ENCODE data around the gene ZBTB40. TPM values are rescaled to one million over a fixed set of nuclear protein-coding genes. Genes with fewer than 3 reads are reported as not detected.

ZBTB40 gene
- total and polyA plus RNA-seq, 5 donors = 5.3 to 17.7 (median 13.3) TPM

- no peaks in the 10 kb centered on the region for H3K27me3 ChIP-seq (ENCODE audit: control insufficient read depth, insufficient read depth)
- H3K9me3 ChIP-seq (ENCODE audit: control insufficient read depth, low read length) = no peaks in the 10 kb centered on the region
- no peaks in the 10 kb centered on the region for H3K4me1 ChIP-seq (ENCODE audit: control insufficient read depth, insufficient read depth, low read length)
- no peak overlapping the region for H3K27ac ChIP-seq (ENCODE audit: low read length)
- H3K4me3 ChIP-seq (ENCODE audit: low read length) = no peak overlapping the region
- ATAC-seq (no peak), DNase-seq (no peak)
- intact Hi-C loops (cut with DNase I) = no loop called here
- 96% methylated on average over 8 of the region's 8 CpGs for WGBS
Measured at GRCh38 chr1:22506130-22506692, 54.6 kb downstream of the ZBTB40 start.

- no peaks in the 10 kb centered on the region for H3K9me3 ChIP-seq (ENCODE audit: control insufficient read depth, low read length)
- no peaks in the 10 kb centered on the region for H3K27me3 ChIP-seq (ENCODE audit: control insufficient read depth, insufficient read depth)
- DNase-seq (no peak), ATAC-seq (no peak)
- intact Hi-C loops (cut with DNase I) = no loop called here
- WGBS = 88% methylated on average over 10 of the region's 10 CpGs
- H3K4me3 ChIP-seq (ENCODE audit: low read length) = no peak overlapping the region
- H3K27ac ChIP-seq (ENCODE audit: low read length) = no peak overlapping the region
- no peaks in the 10 kb centered on the region for H3K4me1 ChIP-seq (ENCODE audit: control insufficient read depth, insufficient read depth, low read length)
Measured at GRCh38 chr1:22507587-22507986, 55.9 kb downstream of the ZBTB40 start.

- WGBS = 80% methylated on average over 5 of the region's 5 CpGs
- no peaks in the 10 kb centered on the region for H3K27me3 ChIP-seq (ENCODE audit: control insufficient read depth, insufficient read depth)
Measured at GRCh38 chr1:22508329-22508728, 56.7 kb downstream of the ZBTB40 start.

GRCh38 chr1:22508991-22509390, 57.3 kb downstream of the ZBTB40 start:
- 93% methylated on average over 3 of the region's 3 CpGs for WGBS
- H3K27ac ChIP-seq (ENCODE audit: low read length) = no peak overlapping the region
- no peak for DNase-seq

More at GRCh38 chr1:22508329-22508728, 56.7 kb downstream of the ZBTB40 start:
- DNase-seq (no peak), ATAC-seq (no peak)
- Histone ChIP-seq H3K9me3 (ENCODE audit: control insufficient read depth, low read length) (no peaks in the 10 kb centered on the region), H3K4me1 (ENCODE audit: control insufficient read depth, insufficient read depth, low read length) (no peaks in the 10 kb centered on the region), H3K27ac (ENCODE audit: low read length) (no peak overlapping the region), H3K4me3 (ENCODE audit: low read length) (no peak overlapping the region)
- intact Hi-C loops (cut with DNase I) = no loop called here

GRCh38 chr1:22509815-22510214, 58.2 kb downstream of the ZBTB40 start:
- H3K27me3 ChIP-seq (ENCODE audit: control insufficient read depth, insufficient read depth) = no peaks in the 10 kb centered on the region
- intact Hi-C loops (cut with DNase I) = no loop called here
- no peaks in the 10 kb centered on the region for H3K4me1 ChIP-seq (ENCODE audit: control insufficient read depth, insufficient read depth, low read length)
- H3K27ac ChIP-seq (ENCODE audit: low read length) = no peak overlapping the region
- H3K9me3 ChIP-seq (ENCODE audit: control insufficient read depth, low read length) = no peaks in the 10 kb centered on the region
- ATAC-seq (peak in 1 of 2 donors; percentile 38), DNase-seq (no peak)
- no peak overlapping the region for H3K4me3 ChIP-seq (ENCODE audit: low read length)

More at GRCh38 chr1:22508991-22509390, 57.3 kb downstream of the ZBTB40 start:
- intact Hi-C loops (cut with DNase I) = no loop called here
- H3K4me3 ChIP-seq (ENCODE audit: low read length) = no peak overlapping the region
- H3K27me3 ChIP-seq (ENCODE audit: control insufficient read depth, insufficient read depth) = no peaks in the 10 kb centered on the region
- no peaks in the 10 kb centered on the region for H3K9me3 ChIP-seq (ENCODE audit: control insufficient read depth, low read length)
- no peaks in the 10 kb centered on the region for H3K4me1 ChIP-seq (ENCODE audit: control insufficient read depth, insufficient read depth, low read length)
- no peak for ATAC-seq

GRCh38 chr1:22512873-22513272, 61.2 kb downstream of the ZBTB40 start:
- Histone ChIP-seq H3K4me1 (ENCODE audit: control insufficient read depth, insufficient read depth, low read length) (no peaks in the 10 kb centered on the region), H3K27me3 (ENCODE audit: control insufficient read depth, insufficient read depth) (no peaks in the 10 kb centered on the region), H3K27ac (ENCODE audit: low read length) (no peak overlapping the region), H3K9me3 (ENCODE audit: control insufficient read depth, low read length) (no peaks in the 10 kb centered on the region), H3K4me3 (ENCODE audit: low read length) (no peak overlapping the region)
- DNase-seq (no peak), ATAC-seq (no peak)
- intact Hi-C loops (cut with DNase I) = no loop called here
- 97% methylated on average over 9 of the region's 9 CpGs for WGBS

GRCh38 chr1:22516906-22517571, 65.4 kb downstream of the ZBTB40 start:
- Histone ChIP-seq H3K27me3 (ENCODE audit: control insufficient read depth, insufficient read depth) (no peaks in the 10 kb centered on the region), H3K4me3 (ENCODE audit: low read length) (no peak overlapping the region), H3K4me1 (ENCODE audit: control insufficient read depth, insufficient read depth, low read length) (no peaks in the 10 kb centered on the region), H3K27ac (ENCODE audit: low read length) (no peak overlapping the region), H3K9me3 (ENCODE audit: control insufficient read depth, low read length) (no peaks in the 10 kb centered on the region)
- DNase-seq (no peak), ATAC-seq (no peak)
- WGBS = 94% methylated on average over 16 of the region's 16 CpGs
- intact Hi-C loops (cut with DNase I) = no loop called here

- intact Hi-C loops (cut with DNase I) = no loop called here
- H3K27me3 ChIP-seq (ENCODE audit: control insufficient read depth, insufficient read depth) = no peaks in the 10 kb centered on the region
- no peaks in the 10 kb centered on the region for H3K4me1 ChIP-seq (ENCODE audit: control insufficient read depth, insufficient read depth, low read length)
- 82% methylated on average over 7 of the region's 7 CpGs for WGBS
- H3K4me3 ChIP-seq (ENCODE audit: low read length) = no peak overlapping the region
- no peak overlapping the region for H3K27ac ChIP-seq (ENCODE audit: low read length)
- no peak for DNase-seq
- H3K9me3 ChIP-seq (ENCODE audit: control insufficient read depth, low read length) = no peaks in the 10 kb centered on the region
- ATAC-seq = no peak
Measured at GRCh38 chr1:22517956-22518355, 66.3 kb downstream of the ZBTB40 start.

GRCh38 chr1:22518379-22518778, 66.7 kb downstream of the ZBTB40 start:
- Histone ChIP-seq H3K4me3 (ENCODE audit: low read length) (no peak overlapping the region), H3K27me3 (ENCODE audit: control insufficient read depth, insufficient read depth) (no peaks in the 10 kb centered on the region), H3K9me3 (ENCODE audit: control insufficient read depth, low read length) (no peaks in the 10 kb centered on the region), H3K27ac (ENCODE audit: low read length) (no peak overlapping the region), H3K4me1 (ENCODE audit: control insufficient read depth, insufficient read depth, low read length) (no peaks in the 10 kb centered on the region)
- DNase-seq (no peak), ATAC-seq (no peak)
- intact Hi-C loops (cut with DNase I) = no loop called here
- WGBS = 66% methylated on average over 3 of the region's 3 CpGs

GRCh38 chr1:22520871-22521270, 69.2 kb downstream of the ZBTB40 start:
- 96% methylated on average over 9 of the region's 9 CpGs for WGBS
- DNase-seq (no peak), ATAC-seq (no peak)
- intact Hi-C loops (cut with DNase I) = loop anchor here in 2 of 4 donors (10.0 kb wide), 1 partner anchor 124 kb away; the partner anchor contains the start of gene C1QC (in 2 of the 2)
- no peaks in the 10 kb centered on the region for H3K9me3 ChIP-seq (ENCODE audit: control insufficient read depth, low read length)
- no peaks in the 10 kb centered on the region for H3K4me1 ChIP-seq (ENCODE audit: control insufficient read depth, insufficient read depth, low read length)
- H3K27ac ChIP-seq (ENCODE audit: low read length) = no peak overlapping the region
- no peaks in the 10 kb centered on the region for H3K27me3 ChIP-seq (ENCODE audit: control insufficient read depth, insufficient read depth)
- no peak overlapping the region for H3K4me3 ChIP-seq (ENCODE audit: low read length)

- H3K4me3 ChIP-seq (ENCODE audit: low read length) = no peak overlapping the region
- no peak overlapping the region for H3K27ac ChIP-seq (ENCODE audit: low read length)
- H3K27me3 ChIP-seq (ENCODE audit: control insufficient read depth, insufficient read depth) = no peaks in the 10 kb centered on the region
- intact Hi-C loops (cut with DNase I) = loop anchor here in 2 of 4 donors (10.0 kb wide), 1 partner anchor 123 kb away; the partner anchor contains the start of gene C1QC (in 2 of the 2)
- no peaks in the 10 kb centered on the region for H3K9me3 ChIP-seq (ENCODE audit: control insufficient read depth, low read length)
- DNase-seq (no peak), ATAC-seq (no peak)
- WGBS = 97% methylated on average over 4 of the region's 4 CpGs
- no peaks in the 10 kb centered on the region for H3K4me1 ChIP-seq (ENCODE audit: control insufficient read depth, insufficient read depth, low read length)
Measured at GRCh38 chr1:22521692-22522091, 70.0 kb downstream of the ZBTB40 start.
